Mesenchymal stem cell (in vitro differentiated cells and primary cell): ENCODE results near the gene MEIS2.

Experiments used
- DNase-seq: peaks from one replicate; pipeline ENCODE4 v3.0.0-alpha.2; 2013
- H2AFZ ChIP-seq: one replicate; pipeline ENCODE4 v1.6.1; 2013; ENCODE audit warnings: low read depth, mild to moderate bottlenecking, control low read depth, inconsistent platforms, low read length, moderate library complexity
- H2AK5ac ChIP-seq: 2 replicates; pipeline ENCODE4 v1.6.1; 2013; ENCODE audit warnings: low read length, moderate library complexity, mild to moderate bottlenecking, inconsistent platforms; ENCODE audit not compliant: severe bottlenecking
- H2BK120ac ChIP-seq: one replicate; pipeline ENCODE4 v1.6.1; 2013; ENCODE audit warnings: low read depth, mild to moderate bottlenecking, inconsistent platforms, low read length, moderate library complexity
- H2BK12ac ChIP-seq, 2 experiments: one replicate each; pipeline ENCODE4 v1.6.1; 2013; ENCODE audit warnings: inconsistent platforms in 2 of 2, low read length in 2 of 2, mild to moderate bottlenecking in 2 of 2, moderate library complexity in 2 of 2, control low read depth in 1 of 2
- H2BK15ac ChIP-seq: one replicate; pipeline ENCODE4 v1.6.1; 2013; ENCODE audit warnings: mild to moderate bottlenecking, low read depth, inconsistent platforms; ENCODE audit not compliant: poor library complexity, severe bottlenecking
- H2BK5ac ChIP-seq: 2 replicates; pipeline ENCODE4 v1.6.1; 2013; ENCODE audit warnings: low read depth, mild to moderate bottlenecking, low read length, control low read depth, inconsistent platforms; ENCODE audit not compliant: poor library complexity, severe bottlenecking
- H3K14ac ChIP-seq, 2 experiments: one replicate each; pipeline ENCODE4 v1.6.1; 2013; ENCODE audit warnings: inconsistent platforms in 2 of 2, low read length in 2 of 2, control low read depth in 1 of 2, mild to moderate bottlenecking in 1 of 2, moderate library complexity in 1 of 2
- H3K18ac ChIP-seq, 2 experiments: one replicate each; pipeline ENCODE4 v1.6.1; 2013; ENCODE audit warnings: inconsistent platforms in 2 of 2, low read length in 2 of 2, control low read depth in 1 of 2, low read depth in 1 of 2, mild to moderate bottlenecking in 1 of 2
- H3K23ac ChIP-seq, 2 experiments: one replicate each; pipeline ENCODE4 v1.6.1; 2013; ENCODE audit warnings: inconsistent platforms in 2 of 2, low read length in 2 of 2, mild to moderate bottlenecking in 2 of 2, moderate library complexity in 2 of 2, control low read depth in 1 of 2
- H3K27ac ChIP-seq: 2 replicates; pipeline ENCODE4 v1.5.1; 2013; ENCODE audit warnings: mild to moderate bottlenecking, moderate library complexity, low read length, control low read depth, inconsistent platforms; ENCODE audit not compliant: poor library complexity, severe bottlenecking
- H3K27me3 ChIP-seq, 2 experiments: 2 replicates each; pipeline versions ENCODE4 v1.6.1 to v1.7.0; 2013; ENCODE audit warnings: low read length in 2 of 2, mild to moderate bottlenecking in 2 of 2, moderate library complexity in 2 of 2, control low read depth in 1 of 2, inconsistent platforms in 1 of 2; ENCODE audit not compliant: control insufficient read depth in 1 of 2, insufficient read depth in 1 of 2
- H3K36me3 ChIP-seq, 2 experiments: 2 replicates each; pipeline versions ENCODE4 v1.6.1 to v1.7.0; 2013; ENCODE audit warnings: low read length in 2 of 2, control low read depth in 1 of 2, inconsistent platforms in 1 of 2, low read depth in 1 of 2, mild to moderate bottlenecking in 1 of 2; ENCODE audit not compliant: insufficient read depth in 2 of 2, control insufficient read depth in 1 of 2
- H3K4ac ChIP-seq, 2 experiments: one replicate each; pipeline ENCODE4 v1.6.1; 2013; ENCODE audit warnings: inconsistent platforms in 2 of 2, low read length in 2 of 2, mild to moderate bottlenecking in 2 of 2, moderate library complexity in 2 of 2, control low read depth in 1 of 2, low read depth in 1 of 2
- H3K4me1 ChIP-seq: 2 replicates; pipeline ENCODE4 v1.6.1; 2013; ENCODE audit warnings: low read depth, low read length, control low read depth; ENCODE audit not compliant: control insufficient read depth, insufficient read depth
- H3K4me2 ChIP-seq: 2 replicates; pipeline ENCODE4 v1.6.1; 2013; ENCODE audit warnings: low read length, mild to moderate bottlenecking, inconsistent platforms; ENCODE audit not compliant: poor library complexity, severe bottlenecking
- H3K4me3 ChIP-seq, 2 experiments: 2 replicates each; pipeline versions ENCODE4 v1.5.1 to v1.7.0; 2013; ENCODE audit warnings: low read length in 2 of 2, mild to moderate bottlenecking in 2 of 2, control low read depth in 1 of 2, low read depth in 1 of 2; ENCODE audit not compliant: insufficient read depth in 1 of 2
- H3K79me1 ChIP-seq: replicated peaks from 2 replicates; pipeline ENCODE4 v1.6.1; 2013; ENCODE audit warnings: mild to moderate bottlenecking, control low read depth, low read length, inconsistent platforms; ENCODE audit not compliant: poor library complexity, severe bottlenecking
- H3K9ac ChIP-seq: 2 replicates; pipeline ENCODE4 v1.7.0; 2013; ENCODE audit warnings: mild to moderate bottlenecking, low read length, moderate library complexity
- H3K9me3 ChIP-seq: 2 replicates; pipeline ENCODE4 v1.7.0; 2013; ENCODE audit warnings: mild to moderate bottlenecking, low read length; ENCODE audit not compliant: control insufficient read depth
- H4K8ac ChIP-seq: one replicate; pipeline ENCODE4 v1.6.1; 2013; ENCODE audit warnings: inconsistent platforms, mild to moderate bottlenecking, low read length, moderate library complexity
- H4K91ac ChIP-seq: one replicate; pipeline ENCODE4 v1.6.1; 2013; ENCODE audit warnings: mild to moderate bottlenecking, low read length, inconsistent platforms
- WGBS: methylation state at CpG from one replicate; pipeline ENCODE4 v1.1.7; 2013; ENCODE audit warnings: mixed read lengths; 5-methylcytosine and 5-hydroxymethylcytosine counted together

Gene MEIS2

GRCh38 chr15:36888011-36888992 lies 212.0 kb downstream of the MEIS2 start:
- Histone ChIP-seq H3K36me3 (peaks cover 3 to 22% of the 10 kb centered on the region in 2 experiments), H3K9me3 (no peaks in the 10 kb centered on the region), H3K9ac (peak overlapping the region; percentile 71), H3K14ac (peak overlapping the region in 1 of 2 experiments; percentile 87), H3K4me2 (no peak overlapping the region), H3K27ac (no peak overlapping the region), H4K8ac (peak overlapping the region; percentile 19), H3K18ac (peak overlapping the region; percentile 48 to 87), H3K4ac (peak overlapping the region in 1 of 2 experiments; percentile 4), H3K4me1 (peaks cover 12% of the 10 kb centered on the region), H4K91ac (no peak overlapping the region), H2BK120ac (no peak overlapping the region), H2BK15ac (no peak overlapping the region), H2AK5ac (no peak overlapping the region), H3K23ac (peak overlapping the region in 1 of 2 experiments; percentile 96), H3K4me3 (peak overlapping the region in 1 of 2 experiments; percentile 73), H2BK12ac (peak overlapping the region in 1 of 2 experiments; percentile 54), H3K27me3 (peaks cover 7 to 57% of the 10 kb centered on the region in 2 experiments), H2AFZ (no peak overlapping the region), H2BK5ac (no peak overlapping the region), H3K79me1 (no peaks in the 10 kb centered on the region)
- 2% methylated on average over 49 of the region's 51 CpGs for WGBS
- peak; percentile 32 for DNase-seq

GRCh38 chr15:36887214-36887961 lies 213.0 kb downstream of the MEIS2 start:
- H3K79me1 ChIP-seq, result no peaks in the 10 kb centered on the region
- peak overlapping the region; percentile 71 for H3K9ac ChIP-seq
- H4K91ac ChIP-seq, result no peak overlapping the region
- no peak overlapping the region for H2AK5ac ChIP-seq
- H3K27ac ChIP-seq, result no peak overlapping the region
- WGBS, result 4% methylated on average over 22 of the region's 35 CpGs
- H2BK5ac ChIP-seq, result no peak overlapping the region
- peak; percentile 22 for DNase-seq
- peak overlapping the region in 1 of 2 experiments; percentile 73 for H3K4me3 ChIP-seq
- no peak overlapping the region for H2AFZ ChIP-seq
- H2BK12ac ChIP-seq, result peak overlapping the region in 1 of 2 experiments; percentile 37
- peaks cover 16 to 67% of the 10 kb centered on the region in 2 experiments for H3K27me3 ChIP-seq
- no peak overlapping the region for H2BK15ac ChIP-seq
- H3K23ac ChIP-seq, result peak overlapping the region in 1 of 2 experiments; percentile 45
- H4K8ac ChIP-seq, result peak overlapping the region; percentile 33
- H3K18ac ChIP-seq, result peak overlapping the region in 1 of 2 experiments; percentile 24
- no peak overlapping the region for H3K4ac ChIP-seq
- H3K4me1 ChIP-seq, result peaks cover 15% of the 10 kb centered on the region
- no peaks in the 10 kb centered on the region for H3K9me3 ChIP-seq
- peak overlapping the region in 1 of 2 experiments; percentile 32 for H3K14ac ChIP-seq
- no peak overlapping the region for H2BK120ac ChIP-seq
- H3K36me3 ChIP-seq, result peaks cover 3 to 18% of the 10 kb centered on the region in 2 experiments
- H3K4me2 ChIP-seq, result peak overlapping the region; percentile 45

- Histone ChIP-seq H3K4me3 (no peak overlapping the region), H3K4ac (no peak overlapping the region), H2AK5ac (no peak overlapping the region), H4K91ac (no peak overlapping the region), H3K9me3 (no peaks in the 10 kb centered on the region), H3K9ac (no peak overlapping the region), H3K4me2 (no peak overlapping the region), H3K27ac (no peak overlapping the region), H3K23ac (no peak overlapping the region), H3K4me1 (peaks cover 15% of the 10 kb centered on the region), H3K14ac (no peak overlapping the region), H2AFZ (no peak overlapping the region), H2BK120ac (no peak overlapping the region), H3K36me3 (peaks cover 0 to 11% of the 10 kb centered on the region in 2 experiments), H3K27me3 (peaks cover 23 to 72% of the 10 kb centered on the region in 2 experiments), H4K8ac (no peak overlapping the region), H2BK5ac (no peak overlapping the region), H2BK12ac (no peak overlapping the region), H3K18ac (no peak overlapping the region), H3K79me1 (no peaks in the 10 kb centered on the region), H2BK15ac (no peak overlapping the region)
- WGBS, result 31% methylated on average over 2 of the region's 8 CpGs
- DNase-seq, result no peak
These were observed 213.6 kb downstream of the MEIS2 start for GRCh38 chr15:36886701-36887100.
